GM18519 (cell line): ENCODE data around the gene CCDC97.

Experiments used
- ATAC-seq: cut with Tn5 transposase; IDR thresholded peaks from one replicate; pipeline ENCODE4 v1.9.1; 2021; ENCODE audit warnings: mild to moderate bottlenecking, moderate library complexity; ENCODE audit not compliant: unreplicated experiment, low FRiP score

CCDC97 gene

DNA sequence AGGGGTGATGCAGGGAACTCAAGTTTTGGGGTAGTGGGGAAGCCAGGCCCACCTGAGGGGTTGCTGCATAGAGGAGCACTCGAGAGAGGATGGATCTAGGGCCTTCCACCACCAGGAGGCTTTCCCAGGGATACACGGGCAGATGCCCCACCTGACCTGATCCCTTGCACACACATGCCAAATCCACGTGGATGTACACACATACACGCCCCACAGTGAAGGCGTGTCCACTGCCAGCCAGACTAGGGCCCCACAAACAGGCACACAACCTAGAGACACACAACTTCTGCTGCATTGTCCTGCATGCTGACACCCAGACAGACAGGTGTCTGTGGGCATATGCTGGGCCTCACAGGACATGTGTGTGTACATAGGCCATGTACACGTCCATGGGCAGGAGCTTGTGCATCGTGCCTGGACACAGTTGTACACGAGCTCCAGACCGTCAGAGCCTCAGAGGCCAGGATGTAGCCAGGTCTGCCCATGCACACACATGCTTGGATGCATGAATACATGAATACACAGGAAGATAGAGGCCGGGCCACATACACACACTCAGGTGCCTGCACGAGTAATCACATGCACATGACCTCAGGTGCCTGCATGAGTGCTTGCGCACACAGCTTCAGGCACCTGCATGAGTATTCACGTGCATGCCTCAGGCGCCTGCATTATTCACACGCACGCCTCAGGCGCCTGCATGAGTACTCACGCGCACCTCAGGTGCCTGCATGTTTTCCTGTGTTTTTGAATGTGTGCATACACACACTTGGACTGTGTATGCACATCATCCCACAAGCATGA, 8.9 kb downstream of the CCDC97 start:
- no peak for ATAC-seq

DNA sequence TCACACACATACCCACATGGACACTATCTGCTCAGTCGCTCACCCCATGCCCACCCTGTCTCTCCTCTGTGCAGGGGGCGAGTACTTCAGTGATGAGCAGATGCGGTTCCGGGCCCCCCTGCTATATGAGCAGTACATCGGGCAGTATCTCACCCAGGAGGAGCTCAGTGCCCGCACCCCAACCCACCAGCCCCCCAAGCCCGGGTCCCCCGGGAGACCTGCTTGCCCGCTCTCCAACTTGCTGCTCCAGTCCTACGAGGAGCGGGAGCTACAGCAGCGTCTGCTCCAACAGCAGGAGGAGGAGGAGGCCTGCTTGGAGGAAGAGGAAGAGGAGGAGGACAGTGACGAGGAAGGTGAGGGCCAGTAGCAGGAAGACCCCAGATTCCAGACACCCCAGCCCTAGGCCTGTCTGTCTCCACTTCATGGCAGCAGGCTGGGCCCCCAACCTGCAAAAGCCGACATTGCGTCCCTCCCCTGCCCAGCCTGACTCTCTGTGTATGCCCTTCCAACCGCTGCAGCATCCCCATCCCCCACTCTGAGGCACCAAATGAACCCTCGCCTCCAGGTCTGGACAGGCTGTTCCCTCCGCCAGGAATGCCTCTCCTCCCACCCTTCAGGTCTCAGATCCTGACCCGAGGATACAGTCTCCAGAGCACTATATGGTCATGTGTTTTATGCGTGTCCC, 9.7 kb downstream of the CCDC97 start:
- ATAC-seq: no peak

DNA sequence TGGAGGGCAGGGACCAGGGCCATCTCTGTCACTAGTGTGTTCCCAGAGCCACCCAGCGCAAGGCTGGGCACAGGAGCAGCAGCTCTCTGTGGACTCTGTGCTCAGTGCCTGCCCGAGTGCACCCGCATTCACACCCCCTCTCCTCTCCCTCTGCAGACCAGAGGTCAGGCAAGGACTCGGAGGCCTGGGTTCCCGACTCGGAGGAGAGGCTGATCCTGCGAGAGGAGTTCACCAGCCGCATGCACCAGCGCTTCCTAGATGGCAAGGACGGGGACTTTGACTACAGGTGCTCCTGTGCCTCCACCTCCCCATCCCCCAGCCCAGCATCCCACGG, 10.2 kb downstream of the CCDC97 start:
- no peak for ATAC-seq

DNA sequence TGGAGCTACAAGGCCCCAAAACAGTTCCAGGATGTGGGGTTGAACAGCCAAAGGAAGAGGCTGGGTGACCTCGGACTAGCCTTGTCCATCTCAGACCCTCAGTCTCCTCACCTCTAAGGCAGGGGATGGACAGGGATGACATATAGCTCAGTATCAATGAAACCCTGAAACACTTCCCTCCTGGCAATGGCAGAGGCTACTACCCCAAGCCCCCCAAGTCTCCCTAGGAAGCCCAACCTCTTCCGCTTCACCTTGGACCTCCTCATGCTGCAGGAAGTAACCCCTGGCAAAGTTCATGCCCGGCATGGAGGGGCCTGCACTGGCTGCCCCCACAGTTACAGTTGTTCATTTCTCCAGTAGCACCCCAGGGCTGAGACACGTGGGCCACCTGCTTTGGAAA, 10.6 kb downstream of the CCDC97 start:
- no peak for ATAC-seq

DNA sequence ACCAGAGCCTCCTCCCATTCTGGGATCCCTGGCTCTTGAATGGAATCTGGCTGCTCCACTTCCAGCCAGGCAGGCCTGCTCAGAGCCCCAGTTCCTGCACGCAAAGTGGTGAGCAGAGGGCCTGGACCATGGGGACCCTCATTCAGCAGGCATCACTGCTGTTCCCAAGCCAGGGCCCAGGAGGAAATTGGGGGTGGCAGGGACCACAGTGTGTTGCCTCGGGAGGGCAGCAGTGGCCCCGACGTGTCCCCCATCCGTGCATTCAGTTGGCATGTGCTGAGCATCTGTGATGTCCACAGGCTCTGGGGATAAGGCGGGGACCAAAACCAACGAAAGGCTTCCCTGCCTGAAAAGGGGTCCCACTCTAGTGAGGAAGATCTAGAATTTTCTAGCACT, 11.2 kb downstream of the CCDC97 start:
- no peak for ATAC-seq

DNA sequence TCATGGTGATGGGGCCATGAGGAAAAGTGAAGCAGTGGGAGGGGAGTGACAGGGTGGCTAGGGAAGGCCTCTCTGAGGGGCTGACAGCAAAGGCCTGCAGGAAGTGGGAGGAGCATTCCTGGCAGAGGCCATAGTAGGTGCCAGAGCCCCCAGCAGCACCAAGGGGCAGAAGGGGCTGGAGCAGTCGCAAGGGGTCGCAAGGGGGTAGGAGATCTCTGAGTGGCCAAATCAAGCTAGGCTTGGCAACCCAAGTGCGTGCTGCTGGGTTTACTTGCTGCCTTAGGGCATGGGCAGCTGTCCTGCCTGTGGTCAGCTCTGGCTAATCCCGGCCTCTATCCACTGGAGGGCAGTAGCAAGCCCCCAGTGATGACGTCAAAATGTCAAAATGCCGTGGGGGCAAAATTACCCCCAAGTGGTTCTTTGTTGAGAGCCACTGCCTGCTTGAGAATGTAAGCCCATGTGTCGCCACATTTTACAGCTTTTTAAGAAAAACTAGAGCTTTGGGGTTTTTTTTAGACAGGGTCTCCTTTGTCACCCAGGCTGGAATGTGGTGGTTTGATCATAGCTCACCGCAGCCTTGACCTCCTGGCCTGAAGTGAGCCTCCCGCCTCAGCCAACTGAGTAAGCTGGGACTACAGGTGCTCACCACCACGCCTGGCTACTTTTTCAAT, 11.8 kb downstream of the CCDC97 start:
- ATAC-seq: no peak

DNA sequence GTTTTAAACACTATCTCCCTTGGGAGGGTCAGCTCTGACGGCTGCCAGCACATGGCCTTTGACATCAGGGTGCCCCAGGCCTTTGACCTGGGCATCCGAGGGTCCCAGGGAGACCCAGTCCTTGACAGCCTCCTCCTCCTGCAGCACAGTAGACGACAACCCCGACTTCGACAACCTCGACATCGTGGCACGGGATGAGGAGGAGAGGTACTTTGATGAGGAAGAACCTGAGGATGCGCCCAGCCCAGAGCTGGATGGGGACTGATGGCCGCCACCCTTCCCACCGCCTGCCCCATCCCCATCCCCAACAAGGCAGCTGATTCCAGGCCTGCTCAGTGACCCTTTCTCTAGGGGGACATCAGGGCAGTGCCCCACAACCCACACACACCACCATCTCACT, 12.5 kb downstream of the CCDC97 start:
- ATAC-seq: no peak

DNA sequence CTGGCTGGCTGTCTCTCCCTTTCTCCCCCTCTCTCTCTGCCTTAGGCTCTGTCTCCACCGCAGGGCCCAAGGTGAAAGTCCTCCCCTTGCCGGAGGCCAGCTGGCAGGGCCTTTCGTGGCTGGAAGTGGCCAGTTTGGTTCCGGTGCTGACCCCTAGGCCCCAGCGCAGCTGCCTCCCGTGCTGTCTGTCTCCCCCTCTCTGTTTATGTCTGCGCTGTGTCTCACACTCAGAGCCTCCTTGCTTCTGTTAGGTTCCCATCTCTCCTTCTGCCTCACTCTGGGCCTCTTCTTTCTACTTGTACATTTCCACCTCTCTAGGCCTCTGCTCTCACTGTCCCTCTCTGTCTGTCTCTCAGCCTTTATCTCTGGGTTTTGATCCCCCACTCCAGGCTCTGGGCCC, 13.1 kb downstream of the CCDC97 start:
- no peak for ATAC-seq

DNA sequence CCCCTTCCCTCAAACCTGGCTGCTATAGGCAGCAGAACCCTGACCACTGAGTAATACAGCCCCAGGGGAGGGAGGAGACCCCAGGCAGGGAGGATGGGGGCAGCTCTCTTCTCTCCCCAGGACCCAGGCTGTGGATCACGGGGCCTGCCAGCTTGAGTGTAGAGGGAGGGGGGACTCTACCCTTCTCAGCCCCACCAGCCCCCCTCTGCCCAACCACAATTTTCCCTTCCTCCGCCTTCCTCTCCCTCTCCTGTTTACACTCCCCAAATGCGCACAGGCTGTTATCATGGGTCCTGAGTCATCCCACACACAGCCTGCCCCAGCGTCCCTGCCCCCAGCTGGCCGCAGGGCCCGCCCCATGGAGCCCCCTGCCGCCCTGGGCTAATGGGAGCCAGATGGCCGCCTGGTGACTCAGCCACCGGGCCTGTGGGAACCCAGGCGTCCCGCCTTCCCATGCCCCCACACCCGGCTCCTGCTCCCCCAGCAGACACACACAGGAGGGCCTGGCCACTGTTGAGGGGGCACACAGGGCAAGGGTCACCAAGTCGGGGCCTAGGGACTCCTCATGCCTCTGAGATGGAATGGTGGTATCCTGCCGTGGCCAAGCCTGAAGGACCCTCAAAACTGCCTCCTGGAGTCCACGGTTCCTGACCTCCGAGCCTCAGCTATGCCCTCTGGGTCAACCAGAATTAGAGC, 13.6 kb downstream of the CCDC97 start:
- ATAC-seq: no peak

DNA sequence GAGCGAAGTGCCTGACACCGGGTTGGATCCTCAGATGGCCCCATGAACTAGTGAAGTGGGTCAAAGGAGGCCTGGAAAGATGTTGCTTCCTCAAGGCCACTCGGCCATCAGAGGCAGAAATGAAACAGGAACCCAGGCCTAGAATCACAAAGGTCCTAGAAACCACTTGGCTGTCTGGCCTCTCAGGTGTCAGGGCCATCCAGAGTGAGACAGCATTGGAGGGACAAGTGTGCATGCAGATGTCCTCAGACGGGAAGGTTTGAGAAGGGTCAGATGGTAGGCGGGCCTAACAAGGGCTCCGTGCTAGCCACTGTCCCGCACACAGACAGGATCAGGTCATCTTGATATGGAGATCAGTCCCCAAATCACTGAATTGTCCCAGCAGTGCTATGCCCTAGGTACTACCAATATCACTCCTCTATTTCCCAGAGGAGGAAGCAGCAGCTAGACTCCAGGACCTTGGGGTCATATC, 14.3 kb downstream of the CCDC97 start:
- ATAC-seq: no peak

DNA sequence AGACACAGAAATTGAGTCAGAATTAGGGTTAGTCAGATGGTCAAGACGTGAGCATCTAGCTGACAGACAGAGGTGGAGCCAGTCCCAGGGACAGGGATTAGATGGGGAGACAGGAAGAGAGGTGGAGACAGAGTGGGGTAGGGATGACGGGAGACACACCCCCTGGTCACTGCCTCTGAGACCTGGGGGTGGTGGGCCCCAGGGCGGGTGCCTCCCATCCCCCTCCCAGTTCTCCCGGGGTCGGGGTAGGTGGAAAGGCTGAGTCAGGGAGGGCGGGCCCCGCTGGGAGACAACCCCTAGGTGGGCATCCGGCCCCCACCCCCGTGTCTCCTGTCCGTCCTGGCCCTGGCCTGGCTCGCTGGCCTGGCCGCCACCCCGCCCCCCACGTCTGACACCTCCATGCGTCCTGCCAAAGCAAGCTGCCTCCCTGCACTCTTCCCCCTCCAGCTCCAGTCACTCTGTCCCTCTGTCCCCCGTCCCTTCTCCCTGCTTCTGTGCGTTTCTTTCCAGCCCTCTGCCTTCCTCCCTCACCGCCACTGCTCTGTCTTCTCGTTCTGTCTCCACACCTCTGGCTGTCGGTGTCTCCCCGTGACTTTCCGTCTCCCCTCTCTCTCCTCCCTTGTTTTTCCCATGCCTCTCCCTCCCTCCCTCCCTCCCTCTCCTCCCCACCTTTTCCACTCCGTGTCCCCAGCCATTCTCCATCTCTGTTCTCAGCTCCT, 15.1 kb downstream of the CCDC97 start:
- no peak for ATAC-seq

DNA sequence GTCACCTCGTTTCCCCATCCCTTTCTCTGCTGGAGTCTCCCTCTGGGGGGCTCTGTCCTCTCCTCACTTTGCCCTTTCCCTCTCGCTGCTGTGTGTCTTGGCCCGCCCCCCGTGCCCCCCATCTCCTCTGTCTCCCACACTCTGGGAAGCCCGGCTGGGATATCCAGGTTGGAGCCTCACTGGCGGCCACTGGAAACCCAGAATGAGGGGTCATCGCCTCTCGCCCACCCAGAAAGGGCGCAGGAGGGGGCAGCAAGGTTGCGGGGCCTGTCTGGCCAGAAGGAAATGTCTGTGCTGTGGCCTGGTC, 15.6 kb downstream of the CCDC97 start:
- no peak for ATAC-seq

DNA sequence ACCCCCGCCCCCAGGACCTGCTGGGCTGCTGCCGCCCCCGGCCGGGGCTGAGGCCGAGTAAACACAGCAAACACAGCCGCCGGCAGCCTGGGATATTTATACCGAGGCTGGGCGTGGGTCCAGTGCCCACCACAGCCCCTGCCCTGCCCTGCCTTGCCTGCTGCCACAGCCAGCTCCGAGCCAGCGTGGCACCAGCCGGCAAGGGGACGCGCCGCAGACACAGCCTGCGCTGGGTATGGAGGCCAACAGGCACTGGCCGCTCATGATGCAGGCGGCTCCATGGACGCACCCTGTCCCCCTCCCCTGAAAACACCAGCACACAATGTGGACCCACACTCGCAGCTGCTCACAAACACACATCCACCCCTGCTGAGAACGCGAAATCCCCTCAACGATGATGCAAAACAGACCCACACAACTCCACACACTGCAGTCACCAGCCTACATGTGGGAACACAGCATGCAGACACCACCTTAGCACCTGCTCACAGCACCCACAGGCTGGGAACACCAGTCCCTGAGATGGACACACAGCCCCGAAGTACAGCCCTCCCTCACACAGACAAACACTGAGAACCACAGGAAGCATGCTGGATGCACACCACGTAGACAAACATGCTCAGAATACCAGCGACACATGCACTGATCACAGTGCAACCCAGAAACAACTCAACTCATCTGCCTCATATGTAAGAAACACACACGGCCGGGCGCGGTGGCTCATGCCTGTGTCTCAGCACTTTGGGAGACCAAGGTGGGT, 16.2 kb downstream of the CCDC97 start:
- ATAC-seq: no peak

DNA sequence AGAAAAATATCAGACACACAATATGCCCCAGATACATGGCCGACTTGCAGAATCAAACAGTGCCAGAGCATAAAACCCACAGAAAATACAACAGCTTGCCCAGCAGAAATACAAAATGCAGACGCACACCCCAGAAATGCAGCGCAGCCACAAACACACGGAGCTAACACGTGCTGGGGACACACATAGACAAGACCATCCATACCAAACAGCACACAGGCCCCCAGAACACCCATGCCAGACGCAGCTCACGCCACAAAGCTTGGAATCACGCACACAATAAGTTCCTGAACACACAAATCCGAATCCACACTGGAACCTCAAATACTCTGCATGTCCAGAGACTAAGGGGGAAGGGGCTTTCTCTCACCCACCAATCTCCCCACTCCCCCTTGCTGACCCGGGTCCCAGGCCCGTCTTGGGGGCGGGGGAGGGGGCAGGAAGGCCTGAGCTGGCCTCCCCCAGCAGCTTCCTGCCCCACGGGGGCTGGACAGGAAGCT, 17.2 kb downstream of the CCDC97 start:
- ATAC-seq: no peak

DNA sequence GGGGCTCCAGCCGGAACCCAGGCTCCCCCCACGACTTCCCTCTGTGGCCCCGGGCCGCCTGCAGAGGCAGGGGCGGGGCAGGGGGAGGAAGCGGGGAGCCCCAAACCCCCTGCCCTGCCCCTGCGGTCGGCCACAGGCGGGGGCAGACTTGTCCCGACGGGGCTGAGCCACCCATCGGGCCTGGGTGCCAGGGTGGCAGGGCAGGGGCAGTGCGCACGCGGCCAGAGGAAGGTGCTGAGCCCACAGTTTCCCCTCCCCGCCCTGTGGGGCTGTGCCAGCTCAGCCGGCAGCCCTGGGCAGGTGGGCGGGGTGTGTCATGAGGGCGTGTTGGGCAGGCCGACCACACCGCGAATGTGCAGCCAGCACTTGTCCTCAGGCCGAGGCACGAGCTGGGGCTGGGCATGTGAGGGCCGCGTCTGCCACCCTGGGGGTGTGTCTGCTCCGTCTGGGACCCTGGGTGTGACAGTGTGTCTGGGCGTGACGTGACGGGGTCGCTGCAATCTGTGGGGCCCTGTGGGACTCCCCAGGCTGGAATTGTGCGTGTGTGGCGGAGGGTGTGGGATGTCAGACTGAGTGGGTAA, 17.7 kb downstream of the CCDC97 start:
- ATAC-seq: peak; percentile 42

DNA sequence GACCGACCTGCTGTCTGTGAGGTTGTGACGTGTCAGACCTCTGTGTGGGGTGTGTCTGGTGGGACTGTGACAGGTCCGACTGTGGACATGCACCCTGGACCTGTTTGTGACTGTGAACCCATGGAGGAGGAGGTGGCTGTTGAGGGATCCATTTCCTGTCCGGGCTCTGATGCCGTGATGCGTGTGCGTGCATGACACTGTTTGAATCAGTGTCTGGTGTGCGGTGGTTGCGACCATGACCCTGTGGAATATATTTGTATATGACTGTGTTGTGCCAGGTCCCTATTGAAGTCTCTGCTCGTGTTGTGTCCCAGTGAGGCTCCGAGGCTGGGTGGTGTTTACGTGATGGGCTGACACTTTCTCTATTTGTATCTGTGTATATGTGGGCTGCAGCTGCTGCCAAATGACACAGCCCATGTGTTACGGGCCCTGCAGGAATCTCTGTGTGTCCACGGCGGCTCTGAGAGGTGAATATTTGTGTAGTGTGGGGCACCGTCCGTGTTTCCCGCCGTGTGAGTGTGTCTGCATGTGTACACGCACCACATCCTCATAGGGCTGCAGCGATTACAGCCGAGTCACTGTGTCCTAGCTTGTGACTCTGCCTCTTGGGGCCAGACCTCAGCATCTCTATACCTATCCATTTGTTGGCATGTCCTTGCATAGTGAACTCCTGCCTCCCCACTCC, 18.3 kb downstream of the CCDC97 start:
- no peak for ATAC-seq

DNA sequence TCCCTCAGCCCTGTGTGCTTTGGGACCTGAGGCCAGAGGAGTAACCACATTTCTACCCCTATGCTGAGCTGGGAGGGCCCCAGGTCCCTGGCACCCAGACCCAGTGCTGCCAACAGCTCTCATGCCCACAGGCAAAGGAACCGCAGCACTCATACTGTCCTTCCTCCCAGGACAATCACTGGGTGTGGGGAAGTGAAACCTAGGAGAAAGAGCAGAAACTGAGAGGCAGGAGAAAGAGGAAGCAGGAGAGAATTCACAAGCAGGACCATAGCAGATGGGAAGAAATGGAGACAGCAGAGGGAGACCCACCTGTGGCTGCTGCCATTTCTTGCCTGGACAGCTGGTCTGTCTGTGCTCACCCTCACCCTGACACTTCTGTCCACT, 18.9 kb downstream of the CCDC97 start:
- ATAC-seq: no peak

DNA sequence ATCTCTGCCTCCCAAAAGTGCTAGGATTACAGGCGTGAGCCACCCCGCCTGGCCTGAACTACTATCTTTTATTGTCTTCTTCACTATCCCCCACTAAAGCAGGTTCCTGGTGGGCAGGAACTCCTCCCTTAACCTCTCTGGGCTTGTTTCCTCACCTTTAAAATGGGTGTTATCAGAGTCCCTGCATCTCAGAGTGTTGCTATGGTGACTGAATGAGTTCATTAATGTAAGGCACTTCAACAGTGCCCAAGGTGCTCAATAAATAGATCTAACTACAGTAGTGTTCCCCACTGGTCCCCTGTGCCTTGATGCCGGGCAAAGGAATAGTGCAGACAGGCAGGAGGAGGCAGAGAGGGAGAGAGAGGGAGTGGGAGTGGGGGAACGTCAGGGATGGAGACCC, 20.5 kb downstream of the CCDC97 start:
- no peak for ATAC-seq
